T-helper 9 cell (primary cell): ENCODE data around the gene CD53.
"Not testable (repeated sequence)": the region's sequence is repeated elsewhere in the genome, so short reads cannot be mapped to it uniquely, and the experiment has no call there.

Source experiments
- DNase-seq: peaks from one replicate; pipeline ENCODE4 v3.0.0-alpha.2; 2020
- total RNA-seq, 2 donors: gene quantifications; one replicate each; lab custom pipeline; 2026; lab: John Stamatoyannopoulos, UW

CD53 gene, protein sequence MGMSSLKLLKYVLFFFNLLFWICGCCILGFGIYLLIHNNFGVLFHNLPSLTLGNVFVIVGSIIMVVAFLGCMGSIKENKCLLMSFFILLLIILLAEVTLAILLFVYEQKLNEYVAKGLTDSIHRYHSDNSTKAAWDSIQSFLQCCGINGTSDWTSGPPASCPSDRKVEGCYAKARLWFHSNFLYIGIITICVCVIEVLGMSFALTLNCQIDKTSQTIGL
- 217 to 680 reads per million in 2 donors for total RNA-seq

DNA sequence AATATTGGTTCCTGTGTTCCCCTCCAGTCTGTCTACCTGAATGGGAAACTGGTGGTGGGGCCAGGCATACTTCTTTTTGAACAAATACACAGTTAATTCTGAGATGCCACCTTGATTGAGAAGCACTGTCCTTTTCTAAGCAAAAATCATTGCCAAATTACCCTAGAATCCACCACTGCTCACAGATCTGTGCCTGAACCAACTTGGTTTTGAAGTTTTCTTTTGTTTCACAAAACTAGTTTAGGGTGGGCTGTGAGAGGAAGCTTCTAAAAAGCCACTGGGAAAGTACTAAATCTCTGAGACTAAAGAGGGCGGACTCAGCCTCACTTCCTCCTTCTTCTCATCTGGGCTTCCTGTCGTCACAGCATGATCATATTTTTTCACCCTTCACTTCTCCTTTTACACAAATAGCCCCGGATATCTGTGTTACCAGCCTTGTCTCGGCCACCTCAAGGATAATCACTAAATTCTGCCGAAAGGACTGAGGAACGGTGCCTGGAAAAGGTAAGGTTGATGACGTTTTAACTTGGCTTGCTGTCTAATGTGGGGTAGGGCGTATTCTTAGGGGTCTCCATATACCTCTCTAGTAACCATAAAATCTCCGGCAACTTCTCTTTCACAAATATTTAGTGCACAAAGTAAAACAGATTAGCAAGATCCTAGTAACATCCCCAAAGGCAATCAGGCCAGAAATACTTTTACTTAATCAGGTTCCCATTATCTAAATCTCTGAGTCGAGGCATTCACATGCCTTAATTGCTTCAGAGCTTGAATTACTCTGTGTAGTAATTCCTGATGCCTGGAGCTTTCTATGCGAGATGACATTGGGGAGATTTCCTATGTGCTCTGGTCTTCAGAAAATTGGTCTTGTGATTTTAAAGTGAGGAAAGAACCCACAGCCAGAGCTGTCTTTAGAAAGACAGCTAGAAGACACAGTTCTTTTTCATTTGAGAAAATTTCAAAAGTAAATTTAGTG, at the start of gene CD53:
Gene CD53 (plus strand): TSS at position 404 of the 976 bp plus-strand sequence. CDS start 18,261 bp downstream, outside the sequence.
- DNase-seq, result peak; percentile 36

DNA sequence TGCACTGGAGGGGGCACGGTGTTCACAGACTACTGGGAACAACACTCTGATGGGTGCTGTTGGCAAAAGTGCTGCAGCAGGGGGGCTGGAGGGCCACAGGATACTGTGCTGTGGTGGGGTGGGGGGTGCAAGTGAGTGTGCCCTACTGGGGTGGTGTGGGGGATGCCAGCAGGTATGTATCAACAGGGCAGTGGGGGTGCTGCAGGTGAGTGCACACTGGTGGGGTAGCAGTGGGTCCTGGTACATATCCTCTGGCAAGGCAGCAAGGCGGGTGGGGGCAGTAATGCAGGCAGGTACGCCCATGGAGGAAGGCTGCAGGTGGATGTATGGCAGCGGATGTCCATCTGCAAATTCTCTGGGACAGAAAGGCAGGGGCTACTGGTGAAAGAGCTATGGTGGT, 48.8 kb upstream of the CD53 start:
- no peak for DNase-seq

DNA sequence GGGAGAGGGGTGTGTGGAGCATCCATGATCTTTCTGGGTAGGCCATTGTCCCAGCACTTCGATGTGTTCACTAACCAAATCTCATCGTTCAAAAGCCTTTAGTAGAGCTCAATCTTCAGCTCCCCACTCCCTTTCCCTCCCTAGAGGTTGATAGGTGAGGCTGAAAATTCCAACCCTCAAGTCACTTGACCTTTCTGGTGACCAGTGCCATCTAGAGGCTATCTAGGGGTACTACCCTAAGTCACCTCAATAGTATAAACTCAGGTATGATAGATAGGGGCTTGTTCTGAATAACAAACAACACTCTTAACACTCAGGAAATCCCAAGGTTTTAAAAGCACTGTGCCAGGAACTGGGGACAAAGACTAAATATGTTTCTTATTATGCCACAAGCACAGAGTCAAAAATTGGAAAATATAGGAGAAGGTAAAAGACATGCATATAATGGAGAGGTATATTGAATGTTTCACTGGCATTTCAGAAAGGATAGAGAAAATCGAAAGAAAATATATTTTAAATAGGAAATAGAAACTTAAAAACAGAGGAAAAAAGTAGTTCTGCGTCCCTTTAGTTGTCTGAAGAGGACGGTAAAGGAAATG, 42.9 kb upstream of the CD53 start:
- DNase-seq, result no peak

DNA sequence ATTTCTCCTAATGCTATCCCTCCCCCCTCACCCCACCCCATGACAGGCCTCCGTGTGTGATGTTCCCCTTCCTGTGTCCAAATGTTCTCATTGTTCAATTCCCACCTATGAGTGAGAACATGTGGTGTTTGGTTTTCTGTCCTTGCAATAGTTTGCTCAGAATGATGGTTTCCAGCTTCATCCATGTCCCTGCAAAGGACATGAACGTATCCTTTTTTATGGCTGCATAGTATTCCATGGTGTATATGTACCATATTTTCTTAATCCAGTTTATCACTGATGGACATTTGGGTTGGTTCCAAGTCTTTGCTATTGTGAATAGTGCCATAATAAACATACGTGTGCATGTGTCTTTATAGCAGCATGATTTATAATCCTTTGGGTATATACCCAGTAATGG, 39.2 kb upstream of the CD53 start:
- not testable (repeated sequence) for DNase-seq

DNA sequence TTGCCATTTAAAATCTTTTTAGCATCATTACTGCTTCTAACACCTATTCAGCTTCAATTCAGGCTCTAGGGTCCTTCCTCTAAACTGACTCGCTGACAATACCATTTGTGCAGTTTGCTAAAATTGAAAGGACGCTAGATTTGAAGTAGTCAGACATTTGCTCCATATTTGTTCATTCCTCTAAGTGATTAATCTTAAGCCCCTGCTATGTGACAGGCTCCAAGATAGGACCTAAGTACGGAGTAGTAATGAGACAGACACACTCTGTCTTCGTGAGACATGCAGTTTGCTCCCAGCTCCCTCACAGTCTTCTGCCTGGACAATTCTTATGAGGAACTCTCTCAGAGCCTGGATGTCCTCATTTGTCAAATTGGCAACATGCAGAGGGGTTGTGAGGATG, 26.1 kb upstream of the CD53 start:
- DNase-seq, result no peak

DNA sequence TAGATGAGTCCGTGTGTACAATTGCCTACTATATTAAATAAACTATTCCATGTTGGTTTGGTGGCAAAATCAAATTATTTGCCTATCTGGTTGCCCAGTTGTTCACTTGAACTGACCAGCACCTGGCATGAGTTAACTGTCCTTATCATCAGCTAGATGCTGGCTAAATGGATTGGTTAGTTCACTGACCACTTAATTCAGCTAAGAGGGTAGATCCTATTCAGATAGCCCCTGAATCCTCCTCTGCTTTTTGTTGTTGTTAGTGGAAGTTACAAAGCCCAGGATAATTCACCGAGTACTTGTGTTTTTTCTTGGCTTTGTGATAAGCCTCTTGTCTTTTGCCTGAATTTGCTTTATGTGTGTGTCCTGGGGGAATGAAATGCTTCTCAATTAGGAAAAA, 22.8 kb upstream of the CD53 start:
- no peak for DNase-seq

DNA sequence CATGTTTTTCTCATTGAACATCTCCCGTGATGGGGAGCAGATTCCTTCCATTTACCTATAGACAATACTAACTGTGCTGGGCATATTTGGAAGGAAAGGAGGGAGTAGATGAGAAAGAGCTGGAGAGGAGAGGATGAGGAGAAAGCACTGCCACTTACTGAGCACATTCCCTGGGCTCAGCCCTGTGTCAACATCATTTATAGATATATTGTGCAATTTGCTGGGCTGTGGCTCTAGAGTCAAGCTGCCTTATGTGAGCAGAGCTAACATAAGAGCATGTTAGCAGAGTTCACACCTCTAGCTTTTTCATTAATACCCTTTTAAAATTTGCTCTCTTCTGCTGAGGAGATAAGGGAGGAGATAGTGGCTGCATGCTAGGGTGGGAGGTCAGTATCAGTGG, 22.3 kb upstream of the CD53 start:
- DNase-seq, result no peak

DNA sequence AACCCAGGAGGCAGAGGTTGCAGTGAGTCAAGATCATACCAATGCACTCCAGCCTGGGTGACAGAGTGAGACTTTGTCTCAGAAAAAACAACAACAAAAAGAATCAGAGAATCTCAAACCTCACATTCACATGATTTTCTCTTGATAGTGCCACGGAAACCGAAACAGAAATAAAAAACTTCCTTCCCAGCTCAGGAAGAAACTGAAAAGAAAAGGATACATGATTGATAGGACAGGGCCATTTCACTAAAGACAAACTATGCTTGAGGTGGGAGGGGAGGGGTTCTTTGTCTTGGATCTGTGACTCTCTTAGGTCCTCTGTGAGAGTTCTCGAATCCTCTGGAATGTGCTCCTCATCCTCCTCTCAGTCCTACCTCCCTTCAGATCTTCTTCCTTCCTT, 19.8 kb upstream of the CD53 start:
- no peak for DNase-seq

DNA sequence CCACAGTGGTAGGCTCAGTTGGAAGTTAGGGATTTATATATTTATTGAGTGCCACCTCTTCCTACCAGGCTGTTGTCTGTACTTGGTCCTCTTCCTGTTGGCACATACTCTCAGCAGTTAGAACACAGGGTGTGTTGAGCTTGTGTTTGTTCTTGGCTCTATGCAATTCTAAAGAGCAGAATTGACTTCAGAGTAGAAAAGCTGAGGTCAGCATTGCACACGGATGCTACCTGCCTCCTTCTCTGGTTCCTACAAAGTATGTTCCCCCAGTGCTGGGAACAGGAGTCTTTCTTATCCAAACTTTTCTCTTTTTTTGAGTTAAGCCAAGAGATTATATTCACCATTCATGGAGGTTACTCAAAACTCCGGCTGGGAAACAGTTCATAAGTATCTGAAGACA, 16.5 kb upstream of the CD53 start:
- DNase-seq, result no peak

DNA sequence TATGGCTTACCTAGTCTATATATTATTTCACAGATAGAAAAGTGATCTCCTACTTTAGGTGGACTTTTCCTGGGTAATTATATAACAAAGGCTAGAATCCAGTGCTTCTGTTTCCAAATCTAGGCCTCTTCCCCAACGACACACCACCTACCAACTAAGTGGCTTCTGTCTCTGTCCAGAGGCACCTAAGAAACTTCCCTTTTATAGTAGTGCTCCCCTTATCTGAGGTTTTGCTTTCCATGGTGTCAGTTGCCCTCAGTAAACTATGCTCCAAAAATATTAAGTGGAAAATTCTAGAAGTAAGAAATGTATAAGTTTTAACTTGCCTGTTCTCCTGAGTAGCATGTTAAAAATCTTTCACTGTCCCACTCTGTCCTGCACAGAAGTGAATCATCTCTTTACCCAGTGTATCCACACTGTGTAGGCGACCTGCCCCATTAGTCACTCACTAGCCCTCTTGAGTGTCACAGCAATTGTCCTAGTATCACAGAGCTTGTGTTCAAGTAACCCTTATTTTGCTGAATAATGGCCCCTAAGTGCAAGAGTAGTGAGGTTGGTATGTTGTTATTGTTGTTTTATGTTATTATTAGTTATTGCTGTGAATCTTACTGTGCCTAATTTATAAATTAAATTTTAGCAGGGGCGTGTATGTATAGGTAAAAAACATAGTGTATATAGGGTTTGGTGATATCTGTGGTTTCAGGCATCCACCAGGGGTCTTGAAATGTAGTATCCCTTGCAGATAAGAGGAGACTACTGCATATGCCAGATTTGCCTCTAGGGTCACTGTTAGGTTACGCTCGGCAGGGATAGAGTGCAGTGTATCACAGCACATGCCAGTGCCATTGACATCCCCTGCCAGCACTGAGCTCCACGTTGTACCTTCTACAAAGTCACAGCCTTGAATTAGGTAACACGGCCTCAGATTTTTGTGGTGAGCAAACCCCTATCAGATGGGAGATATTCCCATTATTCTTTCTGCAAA, 14.7 kb upstream of the CD53 start:
- no peak for DNase-seq

DNA sequence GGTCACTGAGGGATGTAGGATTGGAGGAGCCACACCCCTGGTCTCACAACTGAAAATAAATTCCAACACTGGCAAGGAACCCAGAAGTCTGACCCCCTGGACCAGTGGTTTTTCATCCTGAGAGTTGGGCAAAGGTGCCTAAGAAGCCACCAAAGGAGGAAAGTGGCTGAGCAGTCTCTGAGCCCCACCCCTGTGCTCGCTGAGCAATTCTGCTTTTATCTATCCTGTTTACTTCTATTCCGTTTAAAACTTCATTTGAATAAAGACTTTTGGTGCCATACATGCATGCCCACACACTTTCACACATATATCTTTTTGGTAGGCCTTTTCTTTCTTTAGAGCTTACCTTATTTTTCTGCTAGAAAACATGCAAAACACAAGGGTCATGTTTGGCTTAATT, 13.9 kb upstream of the CD53 start:
- no peak for DNase-seq

DNA sequence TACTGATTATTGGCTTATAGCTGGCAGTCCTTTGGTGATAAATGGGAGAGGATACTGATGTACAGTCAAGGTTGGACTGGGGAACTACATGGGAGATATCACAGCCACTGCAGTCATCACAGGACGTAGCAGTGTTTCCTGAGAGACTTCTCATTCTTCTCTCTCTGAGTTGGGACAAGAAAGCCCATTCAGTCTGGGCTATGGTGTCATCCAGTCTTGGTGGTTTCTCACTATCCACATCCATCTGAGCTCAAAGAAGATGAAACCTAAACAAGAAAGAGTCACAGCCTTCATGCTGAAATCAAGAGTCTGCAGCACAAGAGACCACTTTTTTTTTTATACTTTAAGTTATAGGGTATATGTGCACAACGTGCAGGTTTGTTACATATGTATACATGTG, 12.8 kb upstream of the CD53 start:
- DNase-seq, result no peak

DNA sequence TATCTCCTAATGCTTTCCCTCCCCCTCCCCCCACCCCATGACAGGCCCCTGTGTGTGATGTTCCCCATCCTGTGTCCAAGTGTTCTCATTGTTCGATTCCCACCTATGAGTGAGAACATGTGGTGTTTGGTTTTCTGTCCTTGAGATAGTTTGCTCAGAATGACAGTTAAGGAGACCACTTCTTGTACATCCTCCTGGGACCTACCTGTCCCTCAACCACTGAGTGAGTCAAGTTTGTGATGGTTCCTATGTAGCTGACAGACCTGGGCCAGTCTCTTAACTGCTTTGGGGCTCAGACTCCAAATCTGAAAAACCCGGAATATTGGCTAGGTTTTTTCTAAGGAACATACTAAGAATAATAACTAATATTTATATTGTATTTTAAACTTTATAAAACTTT, 12.3 kb upstream of the CD53 start:
- DNase-seq, result not testable (repeated sequence)

DNA sequence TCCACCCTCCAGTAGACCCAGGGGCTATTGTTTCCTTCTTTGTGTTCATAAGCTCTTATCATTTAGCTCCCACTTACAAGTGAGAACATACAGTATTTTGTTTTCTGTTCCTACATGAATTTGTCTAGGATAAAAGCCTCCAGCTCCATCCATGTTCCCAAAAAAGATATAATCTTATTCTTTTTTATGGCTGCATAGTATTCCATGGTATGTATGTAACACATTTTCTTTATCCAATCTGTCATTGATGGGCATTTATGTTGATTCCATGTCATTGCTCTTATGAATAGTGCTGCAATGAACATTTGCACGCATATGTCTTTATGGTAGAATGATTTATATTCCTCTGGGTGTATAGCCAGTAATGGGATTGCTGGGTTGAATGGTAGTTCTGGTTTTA, 11.0 kb upstream of the CD53 start:
- DNase-seq, result not testable (repeated sequence)

DNA sequence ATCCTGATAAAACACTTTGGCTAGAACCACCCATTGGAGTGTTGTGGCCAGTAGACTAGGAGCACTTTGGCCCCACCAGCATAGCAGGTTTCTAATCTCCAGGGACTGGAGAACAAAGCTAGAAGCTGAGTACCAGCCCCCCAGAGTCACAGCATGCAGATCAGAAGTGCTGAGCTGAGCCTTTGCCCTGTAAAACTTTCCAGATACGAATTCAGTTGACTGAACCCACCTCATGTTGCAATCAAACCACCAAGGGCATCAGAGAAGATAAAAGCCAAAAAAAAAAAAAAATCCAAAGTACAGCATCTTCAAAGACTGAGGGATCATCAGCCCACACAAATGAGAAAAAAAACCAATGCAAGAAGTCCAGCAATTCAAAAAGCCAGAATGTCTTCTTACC, 8.7 kb upstream of the CD53 start:
- no peak for DNase-seq

DNA sequence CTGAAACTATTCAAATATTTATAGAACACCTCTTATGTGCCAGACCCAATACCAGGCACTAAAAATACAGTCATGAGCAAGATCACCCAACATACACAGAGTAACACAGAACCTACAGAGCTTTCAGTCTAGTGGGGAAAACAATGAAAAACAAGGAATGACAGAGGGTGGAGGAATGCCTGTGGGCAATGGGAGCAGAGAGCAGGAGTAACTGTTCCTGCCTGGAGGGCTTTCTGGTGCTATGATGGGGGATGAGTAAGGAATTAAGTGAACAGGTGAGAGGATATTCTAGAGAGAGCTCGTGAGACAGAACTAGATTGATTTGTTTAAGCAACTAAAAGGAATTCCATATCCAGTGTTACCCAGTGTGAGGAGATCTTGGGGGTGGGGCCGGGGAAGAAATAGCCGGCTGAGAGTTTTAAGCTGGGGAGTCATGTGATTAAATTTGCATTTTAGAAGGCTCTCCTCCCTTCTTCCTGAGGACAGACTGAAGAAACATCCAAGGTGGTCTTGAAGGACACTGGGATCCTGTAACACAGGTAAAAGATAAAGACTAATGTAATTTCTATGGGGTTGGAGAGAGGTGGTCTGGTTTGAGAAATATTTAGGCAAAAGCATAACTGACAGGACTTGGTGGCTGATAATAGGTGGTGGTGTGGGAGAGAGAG, 2.1 kb upstream of the CD53 start:
- no peak for DNase-seq

DNA sequence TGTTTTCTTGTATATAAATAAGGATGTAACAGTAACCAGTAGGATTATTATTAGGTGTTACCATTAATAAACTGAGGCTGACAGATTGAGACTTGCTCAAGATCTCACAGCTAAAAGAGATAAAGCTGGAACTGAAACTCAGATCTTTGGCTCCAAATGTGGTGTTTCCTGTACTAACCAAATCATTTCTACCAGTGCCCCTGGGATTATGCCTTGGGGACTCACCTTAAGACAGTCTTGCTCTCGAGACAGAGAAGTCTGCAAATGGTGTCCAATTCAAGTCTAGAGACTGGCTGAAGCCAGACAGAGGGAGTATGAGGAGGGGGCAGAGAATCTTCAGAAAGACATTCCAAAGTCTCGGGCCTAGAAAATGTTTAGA, 593 bp upstream of the CD53 start:
- DNase-seq, result no peak

DNA sequence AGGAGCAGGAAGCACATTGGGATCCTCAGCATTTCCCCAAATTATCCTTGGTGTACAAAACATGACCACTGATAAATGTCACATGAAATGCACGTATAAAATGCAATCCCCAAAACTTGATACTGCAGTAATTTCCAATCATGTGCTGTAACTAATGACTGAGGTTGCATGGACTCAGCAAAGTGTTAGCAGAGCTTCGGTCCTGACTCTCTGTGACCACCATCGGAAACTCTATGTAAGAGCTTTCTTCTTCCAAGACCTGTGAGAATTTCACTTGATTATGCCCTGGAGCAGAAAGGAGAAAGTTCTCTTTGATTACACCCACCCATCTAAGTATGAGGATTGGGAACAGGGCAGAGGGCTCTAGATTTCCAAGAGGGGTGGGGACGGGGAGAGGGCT, 908 bp downstream of the CD53 start:
- DNase-seq, result no peak

DNA sequence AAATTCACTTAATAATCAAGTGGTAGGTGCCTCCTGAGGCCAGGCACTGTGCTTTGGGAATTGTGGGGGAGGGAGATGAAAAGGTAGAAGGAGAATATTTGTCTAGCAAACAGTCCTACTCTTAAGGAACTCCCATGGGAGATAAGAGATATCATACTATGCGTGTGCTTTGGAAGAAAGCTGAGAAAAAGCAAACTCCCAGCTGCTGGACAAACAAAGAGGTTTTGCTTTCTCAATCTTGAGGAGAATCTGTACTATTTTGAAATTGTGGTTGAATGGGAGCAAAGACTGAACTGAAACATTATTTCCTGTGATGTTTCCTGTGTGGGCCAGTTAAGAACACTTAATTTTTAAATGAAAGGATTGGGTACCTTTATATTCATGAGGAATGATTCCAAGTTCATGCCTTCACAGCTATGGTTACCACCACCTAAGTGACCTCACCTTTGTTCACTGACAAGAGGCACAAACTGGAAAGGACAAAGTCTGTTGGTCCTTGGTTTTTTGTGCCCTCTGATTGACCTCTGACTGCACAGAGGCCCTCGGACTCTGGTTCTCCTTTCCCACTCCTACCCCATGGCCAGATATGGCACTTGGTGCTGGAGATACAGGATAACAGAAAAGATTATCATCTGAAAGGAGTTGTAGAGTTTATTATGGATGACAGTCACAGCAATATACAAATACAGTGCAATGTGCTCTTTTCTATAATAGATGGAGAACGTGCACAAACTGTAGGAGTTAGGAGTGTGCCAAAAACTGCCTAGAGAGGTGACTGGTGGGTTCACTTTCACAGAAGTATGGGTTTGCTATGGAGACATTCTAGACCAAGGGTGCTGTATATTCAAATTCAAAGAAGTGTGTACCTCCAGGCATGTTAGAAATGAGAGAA, 1.6 kb downstream of the CD53 start:
- no peak for DNase-seq

DNA sequence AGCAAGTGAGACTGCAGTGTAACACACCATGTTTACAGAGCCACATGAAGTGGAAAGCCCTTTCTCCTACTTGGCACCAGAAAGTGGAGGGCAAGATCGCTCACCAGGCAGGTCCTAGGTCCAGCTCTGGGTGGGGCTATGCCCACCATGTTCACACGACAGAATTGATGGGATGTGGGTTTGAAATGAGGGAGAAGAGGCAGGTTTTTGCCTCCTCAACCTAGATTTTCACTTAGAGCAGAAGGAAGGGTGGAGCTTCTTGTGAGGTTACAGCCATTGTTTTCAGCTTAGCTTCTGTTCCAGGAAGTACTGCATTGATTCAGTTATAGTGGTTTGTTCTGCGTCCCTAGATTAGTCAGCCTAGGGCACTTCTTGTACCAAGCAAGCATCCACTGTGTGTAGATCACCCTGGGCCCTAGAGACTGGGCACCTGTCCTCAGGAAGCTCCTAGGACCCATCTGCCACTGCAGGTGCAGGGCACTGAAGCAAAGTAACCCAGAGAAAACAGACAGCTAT, 2.3 kb downstream of the CD53 start:
- peak; percentile 15 for DNase-seq
